Measurements from ENCODE around the gene RYR1. TPM values are rescaled to one million over a fixed set of nuclear protein-coding genes. Genes with fewer than 3 reads are reported as not detected.

The RYR1 gene
- total and polyA plus RNA-seq, 2 experiments from 2014 or later, result 0.07 to 0.21 TPM

GRCh38 chr19:38497907-38498306 is 64.4 kb downstream of the RYR1 start:
- Histone ChIP-seq H3K36me3 (replicated peaks; ENCODE audit: insufficient read depth, low read depth) (no peaks in the 10 kb centered on the region), H2AFZ (no peak overlapping the region), H3K4me2 (no peak overlapping the region), H3K79me2 (no peaks in the 10 kb centered on the region), H3K27me3 (no peaks in the 10 kb centered on the region), H3K4me1 (ENCODE audit: insufficient read depth) (no peaks in the 10 kb centered on the region), H3K27ac (no peak overlapping the region), H3K4me3 (no peak overlapping the region), H3K9me2 (replicated peaks; ENCODE audit: insufficient read depth) (no peaks in the 10 kb centered on the region), H3K9me3 (ENCODE audit: low read depth) (no peaks in the 10 kb centered on the region), H4K20me1 (ENCODE audit: insufficient read depth, poor library complexity, severe bottlenecking) (no peaks in the 10 kb centered on the region)
- DNase-seq (ENCODE audit: low spot score), result no peak
- no peak for TF ChIP-seq EZH2 (IDR thresholded peaks at IDR 0.05; ENCODE audit: borderline replicate concordance)
- TF ChIP-seq CTCF (IDR thresholded peaks at IDR 0.05; ENCODE audit: poor library complexity), result no peak
- no peak for TF ChIP-seq EZH2phosphoT487 (IDR thresholded peaks at IDR 0.05; ENCODE audit: low read depth, severe bottlenecking, unreplicated experiment)
- 93% methylated on average over 4 of the region's 4 CpGs for WGBS (ENCODE audit: low lambda C conversion rate, missing lambda C conversion rate)

GRCh38 chr19:38499532-38499931 is 66.0 kb downstream of the RYR1 start:
- no peak overlapping the region for H3K27ac ChIP-seq

GRCh38 chr19:38500450-38500849 is 67.0 kb downstream of the RYR1 start:
- Histone ChIP-seq H4K20me1 (ENCODE audit: insufficient read depth, poor library complexity, severe bottlenecking) (no peaks in the 10 kb centered on the region), H3K27ac (no peak overlapping the region), H3K4me2 (no peak overlapping the region), H3K4me3 (no peak overlapping the region), H2AFZ (no peak overlapping the region), H3K79me2 (no peaks in the 10 kb centered on the region), H3K9me2 (replicated peaks; ENCODE audit: insufficient read depth) (no peaks in the 10 kb centered on the region), H3K36me3 (replicated peaks; ENCODE audit: insufficient read depth, low read depth) (no peaks in the 10 kb centered on the region), H3K9me3 (ENCODE audit: low read depth) (no peaks in the 10 kb centered on the region), H3K4me1 (ENCODE audit: insufficient read depth) (no peaks in the 10 kb centered on the region), H3K27me3 (no peaks in the 10 kb centered on the region)
- WGBS (ENCODE audit: low lambda C conversion rate, missing lambda C conversion rate), result 85% methylated on average over 8 of the region's 11 CpGs
- TF ChIP-seq CTCF (IDR thresholded peaks at IDR 0.05; ENCODE audit: poor library complexity), result no peak
- no peak for DNase-seq (ENCODE audit: low spot score)

More at GRCh38 chr19:38499532-38499931, 66.0 kb downstream of the RYR1 start:
- no peak for DNase-seq (ENCODE audit: low spot score)
- Histone ChIP-seq H3K4me3 (no peak overlapping the region), H3K27me3 (no peaks in the 10 kb centered on the region), H4K20me1 (ENCODE audit: insufficient read depth, poor library complexity, severe bottlenecking) (no peaks in the 10 kb centered on the region), H3K4me2 (no peak overlapping the region), H3K36me3 (replicated peaks; ENCODE audit: insufficient read depth, low read depth) (no peaks in the 10 kb centered on the region), H3K4me1 (ENCODE audit: insufficient read depth) (no peaks in the 10 kb centered on the region), H3K9me2 (replicated peaks; ENCODE audit: insufficient read depth) (no peaks in the 10 kb centered on the region), H3K79me2 (no peaks in the 10 kb centered on the region), H3K9me3 (ENCODE audit: low read depth) (no peaks in the 10 kb centered on the region), H2AFZ (no peak overlapping the region)
- WGBS (ENCODE audit: low lambda C conversion rate, missing lambda C conversion rate), result 92% methylated on average over 11 of the region's 21 CpGs
- TF ChIP-seq EZH2phosphoT487 (IDR thresholded peaks at IDR 0.05; ENCODE audit: low read depth, severe bottlenecking, unreplicated experiment) (no peak), CTCF (IDR thresholded peaks at IDR 0.05; ENCODE audit: poor library complexity) (no peak), EZH2 (IDR thresholded peaks at IDR 0.05; ENCODE audit: borderline replicate concordance) (no peak)

All from hepatocyte (in vitro differentiated cells).